Endothelial cell of umbilical vein (primary cell): Measurements from ENCODE around the gene NFATC3. TPM values are rescaled to one million over a fixed set of nuclear protein-coding genes. Genes with fewer than 3 reads are reported as not detected.
A peak's percentile ranks its signal among the peaks of the same experiment; 100 is the strongest.

Experiments used
- BruUV-seq: library from RNA; stranded (reverse); fragments of 400-500 nt; replicated peaks from 2 replicates; lab custom pipeline; 2021; lab: Mats Ljungman, UMichigan
- CTCF ChIA-PET: fragments of 300-600, 350-600 bp; sonication (Branson Sonifier 250); formaldehyde crosslinking; loops from one replicate; lab custom pipeline; 2021; ENCODE audit warnings: antibody characterized with exemption, inconsistent platforms; lab: Charles Lee
- POLR2A ChIA-PET: fragments of 300-600, 350-600 bp; sonication (Branson Sonifier 250); formaldehyde crosslinking; loops from one replicate; lab custom pipeline; 2021; ENCODE audit warnings: antibody characterized with exemption, inconsistent platforms; lab: Charles Lee
- DNase-seq: peaks from one replicate; pipeline ENCODE4 v3.0.0-alpha.2; 2011; ENCODE audit warnings: low read depth, low spot score
- FAIRE-seq: peaks from 2 replicates; lab custom pipeline; 2011; peaks lifted over from hg19 to GRCh38; lab: Jason Lieb, UNC
- H2AFZ ChIP-seq: 2 replicates; pipeline ENCODE4 v1.6.0; 2012; ENCODE audit warnings: low read depth, low read length, control low read depth, inconsistent platforms
- H3K27ac ChIP-seq: 2 replicates; pipeline ENCODE4 v1.5.1; 2011; ENCODE audit warnings: low read depth, mild to moderate bottlenecking, control low read depth, low read length, moderate library complexity; ENCODE audit not compliant: insufficient read depth
- H3K27me3 ChIP-seq, 2 experiments: 2 replicates each; pipeline versions ENCODE4 v1.6.0 to v1.6.1; 2011; ENCODE audit warnings: low read length in 2 of 2, mixed read lengths in 1 of 2; ENCODE audit not compliant: control insufficient read depth in 2 of 2, insufficient read depth in 2 of 2
- H3K36me3 ChIP-seq, 2 experiments: 2 replicates in 1 of 2; 3 replicates in 1 of 2; pipeline ENCODE4 v1.5.1; 2011; ENCODE audit warnings: low read length in 2 of 2, mild to moderate bottlenecking in 1 of 2, moderate library complexity in 1 of 2; ENCODE audit not compliant: control insufficient read depth in 2 of 2, insufficient read depth in 2 of 2; ENCODE audit errors: extremely low read depth in 1 of 2
- H3K4me1 ChIP-seq: 3 replicates; pipeline ENCODE4 v1.5.1; 2011; ENCODE audit warnings: mild to moderate bottlenecking, low read length; ENCODE audit not compliant: control insufficient read depth, insufficient read depth; ENCODE audit errors: extremely low read depth
- H3K4me2 ChIP-seq: 2 replicates; pipeline ENCODE4 v1.6.1; 2011; ENCODE audit warnings: low read length, control low read depth, mixed read lengths; ENCODE audit not compliant: insufficient read depth
- H3K4me3 ChIP-seq, 3 experiments: fragments of 200-600 bp in 1 of 3; sonication (generic), shearing (Covaris generic) in 1 of 3; replicated peaks in 1 of 3; 2 replicates each; pipeline ENCODE4 v1.5.1; 2011 to 2016; ENCODE audit warnings: control low read depth in 3 of 3, low read length in 3 of 3, mild to moderate bottlenecking in 2 of 3, inconsistent platforms in 1 of 3, low read depth in 1 of 3, moderate library complexity in 1 of 3; ENCODE audit not compliant: insufficient read depth in 1 of 3
- H3K79me2 ChIP-seq: 2 replicates; pipeline ENCODE4 v1.6.0; 2012; ENCODE audit warnings: low read length, inconsistent platforms; ENCODE audit not compliant: control insufficient read depth, insufficient read depth
- H3K9ac ChIP-seq: replicated peaks from 2 replicates; pipeline ENCODE3; 2011; ENCODE audit warnings: low read length, control low read depth; ENCODE audit not compliant: insufficient read depth; ENCODE audit errors: extremely low read depth
- H3K9me1 ChIP-seq: replicated peaks from 3 replicates; pipeline ENCODE4 v1.6.0; 2011; ENCODE audit warnings: mild to moderate bottlenecking, low read length; ENCODE audit not compliant: control insufficient read depth, insufficient read depth; ENCODE audit errors: extremely low read depth
- H3K9me3 ChIP-seq: replicated peaks from 2 replicates; pipeline ENCODE4 v1.5.1; 2012; ENCODE audit warnings: low read length, inconsistent platforms; ENCODE audit not compliant: control insufficient read depth, insufficient read depth
- H4K20me1 ChIP-seq: replicated peaks from 2 replicates; pipeline ENCODE3; 2011; ENCODE audit warnings: mild to moderate bottlenecking, low read length; ENCODE audit not compliant: control insufficient read depth, insufficient read depth; ENCODE audit errors: extremely low read depth
- POLR2AphosphoS5 ChIP-seq: IDR thresholded peaks from 2 replicates; pipeline ENCODE4 v1.6.1; 2012; ENCODE audit warnings: low read depth, mild to moderate bottlenecking, control low read depth, low read length, moderate library complexity; ENCODE audit not compliant: insufficient read depth
- dilution Hi-C: fragments of 300-500 bp; cut with MboI; formaldehyde crosslinking; loops from one replicate; pipeline ENCODE4 v1.15.0; 2019; ENCODE audit warnings: low sequenced_read_pairs; ENCODE audit not compliant: extremely low pct_ligation_motif_present
- intact Hi-C: fragments of 100-400 bp; cut with micrococcal nuclease; formaldehyde crosslinking; loops from one replicate; pipeline ENCODE4 v1.10.0; 2022
- polyA plus RNA-seq, 4 experiments: library from polyadenylated mRNA; depleted of rRNA in 3 of 4; stranded (reverse) in 3 of 4; unstranded in 1 of 4; fragments of >200 nt; gene quantifications; 2 replicates each; pipeline versions ENCODE4 v1.2.1 to v1.2.3, GENCODE V29; 2011 to 2012; ENCODE audit warnings: missing spikeins in 1 of 4
- total RNA-seq: library from RNA; stranded (reverse); gene quantifications from 2 replicates; pipeline ENCODE4 v1.2.3, GENCODE V29; 2021
- TF ChIP-seq, protein P1 (sequence below), 2 donors: IDR thresholded peaks; 1 replicate in 1 of 2; 2 replicates in 1 of 2; pipeline ENCODE4 v1.5.1; 2011; ENCODE audit warnings: low read length in 2 of 2, mild to moderate bottlenecking in 2 of 2, moderate library complexity in 2 of 2, control low read depth in 1 of 2, inconsistent platforms in 1 of 2, low read depth in 1 of 2; ENCODE audit not compliant: insufficient read depth in 1 of 2; ENCODE audit errors: extremely low read depth in 1 of 2

The NFATC3 gene
- total and polyA plus RNA-seq, 2 donors (not counting 3 experiments of a cell fraction or from before 2014, with no cell fraction given): 15.6 to 33.1 TPM

DNA sequence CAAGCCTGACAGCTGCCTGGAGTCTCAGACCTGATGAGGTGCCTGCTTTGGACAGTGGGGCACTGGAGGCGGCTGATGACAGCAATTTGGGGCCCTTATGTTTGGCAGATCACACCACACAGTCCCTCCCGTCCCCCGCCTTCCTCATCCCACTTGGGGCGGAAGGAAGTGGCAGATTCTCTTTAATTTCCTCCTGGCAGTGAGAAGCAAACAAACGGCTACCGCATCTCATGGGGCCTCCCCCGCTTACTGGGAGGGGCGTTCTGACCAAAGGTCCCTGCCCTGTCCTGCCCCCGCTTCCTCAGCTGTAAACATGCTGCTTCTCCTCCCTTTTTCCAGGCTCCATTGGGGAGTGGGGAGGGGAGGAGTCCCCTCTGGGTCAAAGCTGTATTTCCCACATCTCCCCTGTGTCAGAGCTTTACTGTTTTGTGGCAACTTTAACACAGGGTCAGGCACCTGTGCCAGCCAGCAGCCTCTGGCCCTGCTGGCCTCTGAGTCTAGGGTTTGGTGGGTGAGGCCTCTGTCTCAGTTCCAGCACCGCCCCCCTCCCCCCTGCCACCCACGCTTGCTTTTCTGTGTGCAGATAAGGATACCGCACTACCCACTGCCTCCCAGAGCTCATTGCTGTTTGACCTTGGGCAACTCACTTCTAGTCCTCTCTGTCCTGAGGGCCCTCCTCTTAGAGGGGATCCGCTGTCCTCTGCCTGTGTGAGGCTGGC is 5.4 kb upstream of the NFATC3 start:
- TF ChIP-seq POLR2AphosphoS5: peak; percentile 22
- TF ChIP-seq, protein P1, sequence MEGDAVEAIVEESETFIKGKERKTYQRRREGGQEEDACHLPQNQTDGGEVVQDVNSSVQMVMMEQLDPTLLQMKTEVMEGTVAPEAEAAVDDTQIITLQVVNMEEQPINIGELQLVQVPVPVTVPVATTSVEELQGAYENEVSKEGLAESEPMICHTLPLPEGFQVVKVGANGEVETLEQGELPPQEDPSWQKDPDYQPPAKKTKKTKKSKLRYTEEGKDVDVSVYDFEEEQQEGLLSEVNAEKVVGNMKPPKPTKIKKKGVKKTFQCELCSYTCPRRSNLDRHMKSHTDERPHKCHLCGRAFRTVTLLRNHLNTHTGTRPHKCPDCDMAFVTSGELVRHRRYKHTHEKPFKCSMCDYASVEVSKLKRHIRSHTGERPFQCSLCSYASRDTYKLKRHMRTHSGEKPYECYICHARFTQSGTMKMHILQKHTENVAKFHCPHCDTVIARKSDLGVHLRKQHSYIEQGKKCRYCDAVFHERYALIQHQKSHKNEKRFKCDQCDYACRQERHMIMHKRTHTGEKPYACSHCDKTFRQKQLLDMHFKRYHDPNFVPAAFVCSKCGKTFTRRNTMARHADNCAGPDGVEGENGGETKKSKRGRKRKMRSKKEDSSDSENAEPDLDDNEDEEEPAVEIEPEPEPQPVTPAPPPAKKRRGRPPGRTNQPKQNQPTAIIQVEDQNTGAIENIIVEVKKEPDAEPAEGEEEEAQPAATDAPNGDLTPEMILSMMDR (IDR thresholded peaks at IDR 0.05; ENCODE audit: extremely low read depth in 1 of 2, insufficient read depth in 1 of 2, low read depth in 1 of 2, low read length in 2 of 2): no peak
- CTCF ChIA-PET: interaction anchor here (1.1 to 1.6 kb wide), 3 partner anchors 14 to 150 kb away, joined by 3 to 7 read pairs (median 3); no protein-coding TSS in a partner anchor
- intact Hi-C loops: loop anchor here (10.0 kb wide), 1 partner anchor 245 kb away; no protein-coding TSS in a partner anchor
- POLR2A ChIA-PET: interaction anchor here (1.1 kb wide), 1 partner anchor 120 kb away, joined by 5 read pairs; no protein-coding TSS in a partner anchor
- dilution Hi-C loops: no loop called here
- Histone ChIP-seq H3K79me2 (no peaks in the 10 kb centered on the region), H3K9me1 (no peaks in the 10 kb centered on the region), H3K27ac (peak overlapping the region; percentile 20), H3K36me3 (peaks cover 0 to 12% of the 10 kb centered on the region in 2 experiments), H3K9ac (no peak overlapping the region), H3K27me3 (no peaks in the 10 kb centered on the region), H3K9me3 (no peaks in the 10 kb centered on the region), H4K20me1 (no peaks in the 10 kb centered on the region), H2AFZ (peak overlapping the region; percentile 58), H3K4me2 (no peak overlapping the region), H3K4me3 (no peak overlapping the region), H3K4me1 (peaks cover 26% of the 10 kb centered on the region)
- peak; percentile 74 for FAIRE-seq
- BruUV-seq: no TSS peak
- DNase-seq: peak; percentile 63
